Prostate gland (tissue), 2 donors: ENCODE data around the gene PRRT1B. TPM values are rescaled to one million over a fixed set of nuclear protein-coding genes. Genes with fewer than 3 reads are reported as not detected.

Source experiments
- DNase-seq: peaks from one replicate; pipeline ENCODE4 v3.0.0-alpha.2; 2019; ENCODE audit warnings: low spot score
- H3K27ac ChIP-seq, 2 donors: fragments of 200-600 bp; sonication (generic); 2 replicates each; pipeline ENCODE4 v1.5.1; 2017 to 2019
- H3K27me3 ChIP-seq: fragments of 200-600 bp; sonication (generic); replicated peaks from 2 replicates; pipeline ENCODE4 v1.5.1; 2019; ENCODE audit not compliant: insufficient read depth
- H3K36me3 ChIP-seq, 2 donors: fragments of 200-600 bp; sonication (generic); 1 replicate in 1 of 2; 2 replicates in 1 of 2; pipeline versions ENCODE4 v1.5.1 to v1.8.1; 2017 to 2019
- H3K4me1 ChIP-seq: fragments of 200-600 bp; sonication (generic); replicated peaks from 2 replicates; pipeline ENCODE4 v1.5.1; 2019
- H3K4me3 ChIP-seq, 2 donors: fragments of 200-600 bp; sonication (generic); 2 replicates each; pipeline ENCODE4 v1.5.1; 2017 to 2019
- H3K9me3 ChIP-seq: fragments of 200-600 bp; sonication (generic); 2 replicates; pipeline ENCODE4 v1.5.1; 2017
- POLR2A ChIP-seq: fragments of 450-650 bp; IDR thresholded peaks from one replicate; pipeline ENCODE4 v1.6.1; 2016; ENCODE audit warnings: antibody characterized with exemption, mild to moderate bottlenecking
- POLR2AphosphoS5 ChIP-seq: sonication (generic); formaldehyde crosslinking; IDR thresholded peaks from one replicate; pipeline ENCODE4 v1.6.1; 2017; ENCODE audit warnings: antibody characterized with exemption
- WGBS: methylation state at CpG from one replicate; pipeline ENCODE4 v1.1.5; 2018; 5-methylcytosine and 5-hydroxymethylcytosine counted together
- intact Hi-C: fragments of 100-400 bp; cut with DNase I; formaldehyde crosslinking; loops from one replicate; pipeline ENCODE4 v1.14.2; 2022
- total RNA-seq, 2 donors: library from RNA; depleted of rRNA; stranded (reverse); fragments of >200 nt; gene quantifications; one replicate each; pipeline ENCODE4 v1.1.0, GENCODE V29; 2016
- TF ChIP-seq, protein P1 (sequence below), 4 experiments: fragments of 200-600 bp in 2 of 4; fragments of 450-650 bp in 2 of 4; sonication (generic) in 2 of 4; IDR thresholded peaks; 1 replicate in 3 of 4; 2 replicates in 1 of 4; pipeline ENCODE4 v1.5.1; 2016 to 2019; ENCODE audit warnings: antibody characterized with exemption in 4 of 4, mild to moderate bottlenecking in 2 of 4, moderate library complexity in 2 of 4

Gene PRRT1B
- total RNA-seq, 2 donors from 2014 or later: 3.7 to 25.4 TPM

DNA sequence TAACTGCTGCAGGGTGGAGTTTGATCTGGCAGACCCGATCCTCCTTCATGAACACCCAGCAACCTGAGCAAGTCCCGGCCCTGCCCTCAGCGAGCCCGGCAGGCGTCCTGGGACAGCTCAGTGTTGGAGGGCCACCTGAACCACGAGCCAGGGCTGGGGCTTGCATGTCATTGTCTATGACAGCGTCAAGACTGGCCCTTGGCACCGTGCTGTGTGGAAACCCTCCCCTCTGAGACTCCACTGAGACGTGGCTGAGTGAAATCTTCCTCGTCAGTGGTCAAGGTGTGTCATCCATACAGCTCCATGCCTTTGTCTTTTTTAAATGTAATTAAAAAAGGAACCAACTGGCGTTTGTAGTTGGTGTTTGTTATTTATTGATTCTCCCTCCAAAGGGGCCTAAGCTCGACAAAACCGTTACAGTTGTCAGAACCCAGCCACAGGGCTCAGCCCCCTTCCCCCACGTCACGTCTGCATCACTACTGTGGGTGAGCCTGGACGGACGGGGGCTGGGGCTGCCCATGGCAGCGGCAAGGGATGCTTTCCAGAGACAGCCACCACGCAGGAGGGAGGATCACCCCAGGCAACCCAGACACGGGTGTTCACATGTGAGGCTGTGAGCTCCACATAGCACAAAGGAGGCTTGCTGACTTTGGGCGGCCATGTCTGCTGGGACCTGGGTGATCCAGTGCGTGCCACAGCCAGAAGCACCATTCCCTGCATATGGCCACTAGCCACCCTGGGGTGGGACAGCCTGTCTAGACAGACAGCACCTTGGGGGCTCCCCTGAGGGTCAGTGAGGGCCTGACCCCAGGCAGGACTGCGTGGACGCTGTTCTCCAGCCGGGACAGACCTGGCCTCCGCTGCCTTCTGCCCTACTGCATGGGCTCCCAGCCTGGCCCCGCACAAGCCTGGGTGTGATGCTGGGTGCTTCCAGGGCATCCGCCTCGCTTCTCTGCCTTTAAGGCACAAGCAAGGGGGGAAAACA is 21.6 kb upstream of the PRRT1B start:
- WGBS: 75% methylated on average over 29 of the region's 29 CpGs
- H3K36me3 ChIP-seq: peaks cover 15 to 29% of the 10 kb centered on the region in 2 donors
- intact Hi-C loops: no loop called here

GRCh38 chr9:131524665-131525315 is 20.5 kb upstream of the PRRT1B start:
- Histone ChIP-seq H3K4me1 (peaks cover 1% of the 10 kb centered on the region), H3K27me3 (no peaks in the 10 kb centered on the region), H3K4me3 (no peak overlapping the region), H3K36me3 (peaks cover 12 to 27% of the 10 kb centered on the region in 2 donors), H3K27ac (no peak overlapping the region), H3K9me3 (no peaks in the 10 kb centered on the region)
- DNase-seq: no peak
- intact Hi-C loops: no loop called here
- TF ChIP-seq POLR2AphosphoS5 (no peak), POLR2A (no peak)
- TF ChIP-seq, protein P1, sequence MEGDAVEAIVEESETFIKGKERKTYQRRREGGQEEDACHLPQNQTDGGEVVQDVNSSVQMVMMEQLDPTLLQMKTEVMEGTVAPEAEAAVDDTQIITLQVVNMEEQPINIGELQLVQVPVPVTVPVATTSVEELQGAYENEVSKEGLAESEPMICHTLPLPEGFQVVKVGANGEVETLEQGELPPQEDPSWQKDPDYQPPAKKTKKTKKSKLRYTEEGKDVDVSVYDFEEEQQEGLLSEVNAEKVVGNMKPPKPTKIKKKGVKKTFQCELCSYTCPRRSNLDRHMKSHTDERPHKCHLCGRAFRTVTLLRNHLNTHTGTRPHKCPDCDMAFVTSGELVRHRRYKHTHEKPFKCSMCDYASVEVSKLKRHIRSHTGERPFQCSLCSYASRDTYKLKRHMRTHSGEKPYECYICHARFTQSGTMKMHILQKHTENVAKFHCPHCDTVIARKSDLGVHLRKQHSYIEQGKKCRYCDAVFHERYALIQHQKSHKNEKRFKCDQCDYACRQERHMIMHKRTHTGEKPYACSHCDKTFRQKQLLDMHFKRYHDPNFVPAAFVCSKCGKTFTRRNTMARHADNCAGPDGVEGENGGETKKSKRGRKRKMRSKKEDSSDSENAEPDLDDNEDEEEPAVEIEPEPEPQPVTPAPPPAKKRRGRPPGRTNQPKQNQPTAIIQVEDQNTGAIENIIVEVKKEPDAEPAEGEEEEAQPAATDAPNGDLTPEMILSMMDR (IDR thresholded peaks at IDR 0.05): no peak
- 85% methylated on average over 23 of the region's 23 CpGs for WGBS

More for the DNA sequence above, 21.6 kb upstream of the PRRT1B start:
- TF ChIP-seq POLR2AphosphoS5 (no peak), POLR2A (no peak)
- TF ChIP-seq, protein P1 (IDR thresholded peaks at IDR 0.05): no peak
- H3K4me3 ChIP-seq: no peak overlapping the region
- H3K27ac ChIP-seq: no peak overlapping the region
- H3K4me1 ChIP-seq: no peaks in the 10 kb centered on the region
- DNase-seq: no peak
- H3K27me3 ChIP-seq: no peaks in the 10 kb centered on the region
- H3K9me3 ChIP-seq: no peaks in the 10 kb centered on the region

DNA sequence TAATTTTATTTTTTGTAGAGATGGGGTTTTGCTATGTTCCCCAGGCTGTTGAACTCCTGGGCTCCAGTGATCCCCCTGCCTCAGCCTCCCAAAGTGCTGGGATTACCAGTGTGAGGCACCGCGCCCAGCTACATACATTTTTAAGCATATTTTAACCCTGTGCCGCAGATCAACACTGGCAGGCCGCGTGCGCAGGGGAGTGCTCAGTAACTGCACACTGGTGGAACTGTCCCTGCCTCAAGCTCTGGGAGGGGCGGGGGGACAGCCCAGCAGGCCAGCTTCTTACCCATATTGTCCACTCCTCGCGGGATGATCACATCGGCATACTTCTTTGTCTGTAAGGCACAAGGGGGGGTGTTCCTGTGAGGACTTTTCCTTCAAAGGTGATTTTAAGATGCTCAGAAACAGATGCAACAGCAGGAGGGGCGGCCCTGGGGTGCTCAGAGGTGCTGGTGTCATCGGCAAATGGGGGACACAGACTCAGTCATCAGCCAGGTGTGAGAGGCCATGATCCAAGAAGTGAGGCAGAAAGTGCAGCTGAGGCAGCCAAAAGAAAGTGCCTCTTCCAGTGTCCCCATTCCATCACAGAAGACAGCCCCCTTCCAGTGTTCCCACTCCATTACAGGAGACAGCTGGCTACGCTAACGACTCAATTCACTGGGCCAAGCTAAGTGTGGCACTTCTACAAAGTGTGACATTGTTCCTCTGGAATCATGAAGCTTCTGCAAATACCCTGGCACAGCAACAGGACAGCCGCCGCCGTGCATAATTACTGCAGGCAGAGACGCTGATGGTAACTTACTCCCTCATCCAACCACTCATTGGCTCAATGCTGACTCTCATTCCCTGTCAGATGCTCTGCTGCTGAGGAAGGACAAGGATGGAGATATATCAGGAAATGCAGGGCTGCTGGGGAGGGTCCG is 19.4 kb upstream of the PRRT1B start:
- Histone ChIP-seq H3K36me3 (peaks cover 5 to 21% of the 10 kb centered on the region in 2 donors), H3K9me3 (no peaks in the 10 kb centered on the region), H3K4me1 (peaks cover 6% of the 10 kb centered on the region), H3K4me3 (no peak overlapping the region), H3K27me3 (no peaks in the 10 kb centered on the region), H3K27ac (no peak overlapping the region)
- TF ChIP-seq POLR2AphosphoS5 (no peak), POLR2A (no peak)
- TF ChIP-seq, protein P1 (IDR thresholded peaks at IDR 0.05): no peak
- no peak for DNase-seq
- intact Hi-C loops: no loop called here
- WGBS: 87% methylated on average over 19 of the region's 19 CpGs

DNA sequence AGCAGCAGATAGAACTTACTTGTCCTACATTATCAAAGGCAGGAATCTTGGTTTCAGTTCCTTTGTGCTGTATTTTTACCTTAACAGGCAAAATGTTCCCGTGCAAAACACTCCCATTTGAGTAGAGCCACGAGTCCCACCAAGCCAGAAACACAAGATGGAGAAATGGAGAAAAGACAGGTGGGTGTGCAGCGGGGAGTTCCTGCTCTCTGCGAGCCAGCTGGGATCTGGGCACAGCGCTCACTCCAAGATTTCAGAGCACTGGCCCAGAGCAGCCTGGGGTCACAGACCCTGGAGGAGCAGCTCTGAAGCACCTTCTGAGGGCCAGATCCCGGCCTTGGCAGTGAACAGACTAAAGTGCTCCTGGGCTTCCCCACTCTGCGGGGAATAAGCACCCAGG is 17.1 kb upstream of the PRRT1B start:
- Histone ChIP-seq H3K27me3 (no peaks in the 10 kb centered on the region), H3K4me3 (no peak overlapping the region), H3K4me1 (peaks cover 6% of the 10 kb centered on the region), H3K27ac (no peak overlapping the region), H3K9me3 (no peaks in the 10 kb centered on the region), H3K36me3 (peaks cover 2 to 15% of the 10 kb centered on the region in 2 donors)
- TF ChIP-seq, protein P1 (IDR thresholded peaks at IDR 0.05): no peak
- TF ChIP-seq POLR2A (no peak), POLR2AphosphoS5 (no peak)
- 87% methylated on average over 7 of the region's 7 CpGs for WGBS
- intact Hi-C loops: no loop called here
- no peak for DNase-seq
